NCI-H446 treated with DMSO at 0.1 percent for 48 hours (cell line): ENCODE measurements around the gene CXXC4.

ENCODE experiments used
- DNase-seq: peaks from one replicate; lab custom pipeline; 2025; lab: John Stamatoyannopoulos, UW

CXXC4 gene

GRCh38 chr4:104420766-104421165, 73.9 kb downstream of the CXXC4 start:
- no peak for DNase-seq
